SHP77 (cell line): Measurements from ENCODE around the gene CAMK2B.

Experiments used
- DNase-seq, 2 experiments: peaks; one replicate each; lab custom pipeline; 2025; lab: John Stamatoyannopoulos, UW

CAMK2B gene

GRCh38 chr7:44286618-44287487, 38.5 kb downstream of the CAMK2B start:
- DNase-seq: no peak

GRCh38 chr7:44286182-44286617, 39.2 kb downstream of the CAMK2B start:
- DNase-seq: no peak

DNA sequence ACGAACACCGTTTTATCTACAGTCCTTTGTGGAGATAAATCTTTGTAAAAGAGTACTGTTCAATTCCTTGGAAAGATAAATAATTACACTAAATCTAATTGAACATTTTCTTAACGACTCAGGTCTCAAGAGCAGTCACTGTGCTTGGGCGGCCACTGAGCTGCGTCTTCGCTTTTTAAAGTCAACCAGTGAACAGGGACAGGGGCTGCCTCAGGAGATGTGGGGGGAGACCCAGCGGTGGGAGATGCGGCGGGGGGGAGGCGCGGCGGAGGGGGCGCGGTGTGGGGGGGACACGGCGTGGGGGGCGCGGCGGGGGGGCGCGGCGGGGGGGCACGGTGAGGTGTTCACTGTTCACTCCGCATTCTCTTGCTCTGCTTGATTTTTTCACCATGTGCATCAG, 39.8 kb downstream of the CAMK2B start:
- no peak for DNase-seq

DNA sequence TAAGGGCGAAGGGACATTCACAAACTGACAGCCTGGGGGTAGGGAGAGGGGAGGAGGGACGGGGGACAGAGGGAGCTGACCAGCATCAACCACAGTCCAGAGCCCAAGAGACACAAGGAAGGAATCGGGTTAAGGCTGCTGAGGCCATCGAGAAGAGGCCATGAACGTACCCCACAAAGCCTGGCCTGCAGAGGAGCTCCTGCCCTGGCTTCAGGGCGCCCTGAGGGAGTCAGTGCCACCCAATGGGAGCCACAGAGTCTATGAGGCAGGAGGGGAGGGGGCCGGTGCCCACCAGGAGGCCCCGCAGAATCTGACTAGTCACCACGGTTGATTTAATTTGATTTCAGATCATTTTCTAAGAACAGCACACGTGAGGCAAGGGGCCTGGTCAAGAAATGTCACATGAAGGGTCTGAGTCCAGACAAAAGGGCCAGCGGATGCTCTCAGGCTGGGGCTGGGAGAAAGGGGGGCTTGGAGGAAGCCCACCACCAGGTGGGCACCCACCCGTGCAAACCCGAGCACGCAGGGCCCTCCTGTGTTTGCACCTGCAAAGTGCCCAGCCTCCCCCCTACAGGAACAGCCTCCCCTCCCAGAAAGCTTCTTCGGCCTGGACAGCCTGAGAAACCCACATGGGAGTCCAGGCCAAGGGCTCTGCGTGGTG, 40.4 kb downstream of the CAMK2B start:
- DNase-seq: no peak

DNA sequence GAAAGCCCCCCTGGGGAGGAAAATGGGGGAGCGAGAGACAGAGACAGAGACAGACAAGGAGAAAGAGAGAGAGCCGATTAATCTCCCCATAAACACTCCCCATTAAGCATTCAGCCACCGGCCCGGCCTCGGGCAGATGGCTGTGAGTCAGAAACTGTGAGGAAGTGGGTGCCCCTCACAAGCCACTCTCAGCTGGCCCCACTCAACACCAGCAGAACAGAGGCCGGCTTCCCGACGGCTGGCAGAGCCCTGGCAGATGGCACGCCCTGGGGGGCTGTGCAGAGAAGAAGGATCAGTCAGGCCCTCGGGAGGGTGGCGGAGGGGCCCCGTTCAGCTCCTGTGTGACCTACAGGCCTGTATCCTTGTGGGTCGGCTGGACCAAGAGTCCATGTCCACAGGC, 41.2 kb downstream of the CAMK2B start:
- no peak for DNase-seq

DNA sequence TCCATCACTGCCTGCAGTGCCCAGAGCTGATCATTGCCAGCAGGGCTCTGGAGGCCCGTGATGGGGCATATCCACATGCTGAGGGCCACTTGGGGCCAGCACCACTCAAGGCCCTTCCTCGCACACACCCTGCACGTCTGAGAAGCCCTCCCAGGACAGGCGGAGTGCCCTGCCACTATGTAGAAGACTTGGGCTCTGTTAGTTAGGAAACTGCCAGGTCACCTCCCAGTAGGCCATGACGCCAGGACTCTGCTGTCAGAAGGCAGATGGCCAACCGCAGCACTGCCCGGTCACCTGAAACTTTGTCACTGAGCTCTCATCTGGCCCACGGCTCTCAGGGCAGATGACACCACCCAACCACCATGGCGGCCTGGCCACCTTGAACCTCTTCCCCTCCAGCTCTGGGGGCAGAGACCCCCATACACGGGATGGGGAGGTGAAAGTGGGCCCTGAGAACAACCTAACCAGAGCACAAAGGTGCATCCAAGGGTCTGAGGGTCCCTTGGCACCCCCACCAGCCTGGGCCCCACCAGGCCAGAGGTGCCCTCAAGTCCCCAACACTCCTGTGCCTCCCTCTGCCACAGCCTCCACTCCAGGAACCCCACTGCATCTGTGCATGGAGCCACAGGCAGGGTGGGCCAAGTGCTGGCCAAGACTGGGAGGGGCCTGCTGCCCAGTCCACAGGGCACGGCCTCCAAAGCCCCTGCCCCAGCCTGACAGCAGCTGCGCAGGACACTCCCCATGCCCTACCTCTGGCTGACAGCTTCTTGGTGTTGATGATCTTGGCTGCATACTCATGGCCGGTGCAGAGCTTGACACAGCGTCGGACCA, 41.8 kb downstream of the CAMK2B start:
- DNase-seq: no peak

DNA sequence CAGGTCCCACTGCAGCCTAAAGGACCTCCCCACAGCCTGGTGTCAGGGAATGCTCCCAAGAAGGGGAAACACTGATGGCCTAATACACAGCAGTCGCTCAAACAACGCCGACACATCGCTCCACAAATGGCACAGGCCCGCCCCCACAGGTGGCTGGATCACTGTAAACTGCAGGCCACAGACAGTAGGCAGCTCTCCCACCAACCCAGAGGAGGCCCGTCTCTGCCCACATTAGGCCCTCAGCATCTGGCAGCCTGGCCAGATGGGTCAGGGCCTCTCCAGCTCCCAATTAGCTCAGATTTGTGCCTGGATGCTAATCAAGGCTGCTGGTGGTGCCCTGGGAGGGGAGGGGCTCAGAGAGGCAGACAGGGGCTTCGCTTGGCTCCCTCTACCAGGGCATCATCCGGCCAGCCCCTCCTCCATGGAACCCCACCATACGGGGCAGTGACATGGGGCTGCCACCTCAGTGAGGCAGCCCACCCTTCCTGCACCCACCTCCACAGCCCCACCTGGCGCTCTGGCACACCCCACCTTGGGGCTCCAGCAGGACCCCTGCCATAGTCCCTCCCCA, 42.7 kb downstream of the CAMK2B start:
- no peak for DNase-seq

DNA sequence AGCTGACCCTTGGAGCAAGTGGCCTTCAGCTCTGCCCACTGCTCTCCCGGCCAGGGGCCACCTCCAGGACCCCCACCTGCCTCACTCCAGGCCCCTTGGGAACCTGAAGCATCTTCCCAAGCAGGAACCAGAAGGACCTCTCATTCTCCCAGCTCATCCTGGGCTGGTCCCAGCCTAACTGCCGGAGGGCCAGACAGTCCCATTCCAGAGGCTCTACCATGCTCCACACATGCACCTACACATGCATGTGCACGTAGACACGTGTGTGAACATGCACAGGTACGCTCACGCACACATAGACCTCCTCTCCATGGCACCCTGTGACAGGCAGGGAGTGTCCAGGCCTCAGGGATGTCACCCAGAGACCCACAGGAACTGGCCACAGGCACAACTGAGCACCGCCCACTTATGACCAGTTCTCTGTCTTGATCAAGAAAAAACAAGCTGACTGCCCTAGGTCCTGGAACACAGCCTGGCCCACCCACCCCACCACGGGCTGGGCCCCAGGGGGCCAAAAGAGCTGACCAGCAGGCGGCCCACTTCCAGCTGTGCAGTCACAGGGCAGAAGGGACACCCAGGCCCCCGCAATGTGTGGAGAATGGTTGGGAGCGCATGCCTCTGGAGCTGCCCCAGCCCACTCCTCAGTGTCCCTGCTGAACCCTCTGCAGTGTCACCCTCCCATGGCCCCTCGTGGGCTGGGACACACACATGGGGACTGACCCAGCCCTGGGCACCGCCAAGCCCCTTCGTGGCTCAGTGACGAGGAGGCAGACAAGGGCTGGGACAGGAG, 43.4 kb downstream of the CAMK2B start:
- no peak for DNase-seq

DNA sequence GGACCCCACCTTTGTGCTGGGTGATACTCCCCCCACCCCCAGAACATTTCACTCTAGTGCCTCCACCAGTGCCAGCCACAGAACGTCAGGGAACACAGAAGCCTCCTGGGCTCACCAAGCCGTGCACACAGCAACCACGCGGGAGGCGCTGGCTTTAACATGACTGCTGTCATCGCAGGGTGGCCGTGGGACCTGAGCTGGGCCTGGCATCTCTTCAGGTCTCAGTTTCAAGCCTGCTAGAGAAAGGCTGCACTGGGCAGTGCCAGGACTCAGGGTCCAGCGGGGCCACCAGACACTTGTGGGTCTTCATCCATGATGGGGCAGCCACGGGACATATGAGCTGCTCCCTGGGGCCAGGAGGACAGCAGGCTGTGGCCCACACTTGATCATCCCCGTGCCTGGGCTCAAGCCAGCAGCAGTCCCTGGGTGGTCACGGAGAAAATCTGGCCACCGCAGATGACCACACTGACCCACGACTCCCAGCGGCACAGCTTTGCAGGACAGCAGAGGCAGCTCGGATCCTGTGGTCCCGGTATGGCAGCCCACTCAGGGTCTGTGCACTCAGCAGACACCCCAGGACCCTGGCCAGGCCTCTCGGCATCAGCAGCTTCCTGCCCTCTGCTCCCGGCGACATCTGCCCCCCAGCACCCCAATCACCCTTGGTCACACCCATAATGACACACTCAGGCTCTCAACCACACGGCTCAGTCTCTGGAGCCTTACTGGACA, 44.2 kb downstream of the CAMK2B start:
- DNase-seq: no peak

- DNase-seq: no peak
Observed at GRCh38 chr7:44280636-44280992, 44.8 kb downstream of the CAMK2B start.

- no peak for DNase-seq
Observed at GRCh38 chr7:44279731-44280505, 45.5 kb downstream of the CAMK2B start.

- no peak for DNase-seq
Observed at GRCh38 chr7:44279286-44279685, 46.1 kb downstream of the CAMK2B start.

DNA sequence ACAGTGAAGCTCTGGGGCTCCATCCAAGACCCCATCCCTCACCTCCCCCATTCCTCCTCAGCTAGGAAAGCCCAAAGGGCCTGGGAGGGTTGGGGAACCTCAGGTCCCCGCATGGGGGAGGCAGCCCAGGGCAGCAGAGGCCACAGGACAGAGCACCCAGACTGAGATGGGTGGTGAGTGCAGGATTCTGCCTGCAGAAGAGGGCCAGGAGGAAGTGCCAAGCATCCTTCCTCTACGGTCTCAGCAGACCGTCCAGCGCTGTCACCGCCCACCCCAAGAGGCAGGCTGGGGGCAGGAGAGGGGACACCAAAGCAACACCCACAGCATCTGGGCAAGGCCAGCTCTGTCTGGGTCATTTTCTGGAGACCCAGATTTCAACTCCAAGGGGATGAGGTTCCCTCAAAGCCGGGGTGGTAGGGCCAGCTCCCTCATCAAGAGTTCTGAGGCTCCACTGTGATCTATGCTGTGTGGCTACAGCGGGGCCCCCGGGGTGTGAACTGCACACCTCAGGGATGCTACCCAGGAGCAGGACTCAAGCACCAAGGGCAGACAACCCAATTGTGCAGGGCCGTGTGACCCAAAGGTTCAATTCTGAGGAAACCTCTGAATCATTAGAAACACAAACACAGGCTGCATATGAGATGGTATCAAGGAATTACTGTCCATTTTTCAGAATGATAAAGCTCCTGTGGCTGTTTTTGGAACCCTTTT, 46.8 kb downstream of the CAMK2B start:
- no peak for DNase-seq

DNA sequence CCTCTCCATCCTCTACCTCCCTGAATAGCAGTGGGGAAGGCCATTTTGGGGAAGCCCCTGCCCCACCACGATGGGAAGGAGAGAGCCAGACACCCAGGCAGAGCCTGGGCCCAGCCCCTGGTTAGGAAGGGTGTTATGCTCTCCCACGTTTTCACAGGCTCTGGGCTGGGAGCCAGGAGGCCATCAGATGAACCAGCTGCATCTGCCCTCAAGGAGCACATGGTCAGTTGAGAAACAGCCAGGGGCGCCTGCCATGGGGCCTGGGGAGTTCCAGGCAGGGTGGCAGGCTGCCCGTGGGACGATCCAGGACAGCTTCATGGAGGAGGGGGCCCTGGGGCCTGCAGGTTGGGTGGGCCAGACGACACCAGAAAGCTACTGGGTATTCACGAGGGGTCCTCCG, 47.5 kb downstream of the CAMK2B start:
- peak; percentile 40 to 44 for DNase-seq

DNA sequence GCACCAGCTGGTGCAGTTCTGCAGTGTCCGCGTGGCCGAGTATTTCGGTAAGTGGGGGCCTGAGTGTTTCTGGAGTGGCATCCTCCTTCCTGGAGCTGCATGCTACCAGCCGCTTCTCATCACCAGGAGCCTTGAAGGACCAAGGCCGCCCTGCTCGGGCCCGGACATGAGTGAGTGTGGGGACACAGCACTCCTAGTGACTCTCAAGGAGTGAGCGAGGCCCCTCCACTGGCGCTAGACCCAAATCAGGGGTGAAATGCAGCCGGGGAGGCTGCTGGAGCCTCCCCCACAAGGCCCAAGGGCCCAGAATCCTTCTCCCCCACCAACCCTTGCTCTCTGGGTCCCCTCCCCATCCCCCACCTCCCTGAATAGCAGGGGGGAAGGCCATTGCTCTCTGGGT, 48.0 kb downstream of the CAMK2B start:
- no peak for DNase-seq

DNA sequence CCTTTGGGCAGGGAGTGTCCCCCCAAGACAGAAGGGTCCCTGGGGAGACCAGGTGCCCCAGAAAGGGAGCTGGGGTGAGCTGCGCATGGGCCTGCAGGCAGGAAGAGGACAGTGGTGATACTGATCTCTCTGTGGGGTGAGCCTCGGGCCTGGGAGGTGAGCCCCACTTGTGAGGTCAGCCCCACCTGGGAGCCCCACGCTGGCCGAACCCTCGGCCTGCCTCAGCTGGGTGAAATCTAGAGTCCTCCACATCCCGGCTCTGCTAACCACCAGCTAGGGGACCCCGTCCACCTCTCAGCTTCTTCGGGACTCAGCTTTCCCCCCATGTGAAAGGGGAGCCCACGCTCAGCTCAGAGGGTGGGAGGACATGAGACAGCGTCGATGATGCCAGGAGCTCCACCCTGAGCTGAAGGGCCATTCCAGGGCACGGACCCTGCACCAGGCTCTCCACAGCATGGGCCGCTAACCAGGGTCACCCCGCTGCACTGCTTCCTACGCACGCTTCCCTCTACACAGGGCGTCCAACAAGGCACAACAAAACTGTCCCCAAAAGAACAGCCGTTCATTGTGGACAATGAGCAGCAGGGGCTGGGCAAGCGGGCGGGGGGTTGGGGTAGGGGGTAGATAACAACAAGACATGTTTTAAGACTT, 48.7 kb downstream of the CAMK2B start:
- DNase-seq: no peak

- no peak for DNase-seq
Observed at GRCh38 chr7:44275957-44276570, 49.3 kb downstream of the CAMK2B start.

- no peak for DNase-seq
Observed at GRCh38 chr7:44275146-44275545, 50.2 kb downstream of the CAMK2B start.

GRCh38 chr7:44274623-44274975, 50.8 kb downstream of the CAMK2B start:
- DNase-seq: no peak
